B cell (primary cell): ENCODE measurements around the gene S100A12. TPM values are rescaled to one million over a fixed set of nuclear protein-coding genes. Genes with fewer than 3 reads are reported as not detected.

ENCODE experiments used
- ATAC-seq: fragments of 200-7000 bp; cut with Tn5 transposase; one replicate; pipeline ENCODE4 v1.10.0; 2021; ENCODE audit warnings: low read depth, mild to moderate bottlenecking, moderate number of reproducible peaks, moderate library complexity
- CTCF ChIA-PET: fragments of 350-600 bp; sonication (Branson Sonifier 250); formaldehyde crosslinking; loops from one replicate; lab custom pipeline; 2021; ENCODE audit warnings: antibody characterized with exemption, inconsistent platforms; lab: Charles Lee
- POLR2A ChIA-PET: fragments of 350-600 bp; sonication (Branson Sonifier 250); formaldehyde crosslinking; loops from one replicate; lab custom pipeline; 2021; ENCODE audit warnings: antibody characterized with exemption; lab: Charles Lee
- DNase-seq: peaks from one replicate; pipeline ENCODE4 v3.0.0; 2013
- H2AFZ ChIP-seq: 2 replicates; pipeline ENCODE4 v1.6.1; 2012; ENCODE audit warnings: mild to moderate bottlenecking, low read depth, low read length; ENCODE audit not compliant: insufficient read depth, poor library complexity, severe bottlenecking
- H3K27ac ChIP-seq, 2 donors: 1 replicate in 1 of 2; 2 replicates in 1 of 2; pipeline ENCODE4 v1.5.1; 2012 to 2013; ENCODE audit warnings: low read length in 2 of 2, mild to moderate bottlenecking in 2 of 2, moderate library complexity in 1 of 2
- H3K27me3 ChIP-seq, 4 experiments: fragments of 200-600 bp in 1 of 4; sonication (generic) in 1 of 4; replicated peaks in 1 of 4; 1 replicate in 2 of 4; 2 replicates in 2 of 4; pipeline versions ENCODE4 v1.6.1 to v1.7.0; 2013 to 2016; ENCODE audit warnings: low read length in 3 of 4, mild to moderate bottlenecking in 2 of 4, mixed read lengths in 1 of 4, moderate library complexity in 1 of 4; ENCODE audit not compliant: insufficient read depth in 4 of 4, control insufficient read depth in 3 of 4; ENCODE audit errors: control extremely low read depth in 1 of 4
- H3K36me3 ChIP-seq, 2 experiments: replicated peaks in 1 of 2; 1 replicate in 1 of 2; 2 replicates in 1 of 2; pipeline versions ENCODE4 v1.6.1 to v1.7.1; 2013; ENCODE audit warnings: low read length in 1 of 2; ENCODE audit not compliant: insufficient read depth in 2 of 2, control insufficient read depth in 1 of 2; ENCODE audit errors: control extremely low read depth in 1 of 2, extremely low read depth in 1 of 2
- H3K4me1 ChIP-seq, 2 donors: fragments of 200-600 bp in 1 of 2; sonication (generic) in 1 of 2; 1 replicate in 1 of 2; 2 replicates in 1 of 2; pipeline versions ENCODE4 v1.5.1 to v1.6.1; 2013 to 2017; ENCODE audit warnings: low read length in 2 of 2; ENCODE audit not compliant: control insufficient read depth in 2 of 2, insufficient read depth in 2 of 2
- H3K4me2 ChIP-seq: replicated peaks from 2 replicates; pipeline ENCODE3; 2012; ENCODE audit warnings: mild to moderate bottlenecking, low read depth, low read length; ENCODE audit not compliant: poor library complexity, severe bottlenecking
- H3K4me3 ChIP-seq, 5 experiments: fragments of 200-600 bp in 1 of 5; sonication (generic) in 1 of 5; 1 replicate in 3 of 5; 2 replicates in 2 of 5; pipeline versions ENCODE4 v1.5.1 to v1.7.0; 2011 to 2016; ENCODE audit warnings: low read length in 4 of 5, mild to moderate bottlenecking in 4 of 5, low read depth in 2 of 5, control low read depth in 1 of 5, moderate library complexity in 1 of 5; ENCODE audit not compliant: insufficient read depth in 1 of 5; ENCODE audit errors: control extremely low read depth in 1 of 5, extremely low read depth in 1 of 5
- H3K79me2 ChIP-seq: fragments of 200-600 bp; sonication (generic); one replicate; pipeline ENCODE4 v1.6.0; 2016; ENCODE audit warnings: low read length; ENCODE audit not compliant: control insufficient read depth, insufficient read depth
- H3K9ac ChIP-seq: fragments of 200-600 bp; sonication (generic); 2 replicates; pipeline ENCODE4 v1.6.1; 2017; ENCODE audit warnings: mild to moderate bottlenecking, low read length, moderate library complexity
- H3K9me3 ChIP-seq, 3 donors: one replicate each; pipeline versions ENCODE4 v1.6.1 to v1.7.1; 2013; ENCODE audit warnings: low read length in 2 of 3; ENCODE audit not compliant: control insufficient read depth in 2 of 3, insufficient read depth in 1 of 3; ENCODE audit errors: control extremely low read depth in 1 of 3
- H4K20me1 ChIP-seq: 2 replicates; pipeline ENCODE4 v1.6.0; 2012; ENCODE audit warnings: mild to moderate bottlenecking, low read length; ENCODE audit not compliant: insufficient read depth, control insufficient read depth, poor library complexity, severe bottlenecking
- H3K27ac Mint-ChIP-seq: one replicate; pipeline ENCODE4 v1.8.0; 2021; ENCODE audit warnings: mixed read lengths
- H3K27me3 Mint-ChIP-seq: one replicate; pipeline ENCODE4 v1.8.0; 2021; ENCODE audit warnings: mixed read lengths
- H3K4me1 Mint-ChIP-seq: one replicate; pipeline ENCODE4 v1.8.0; 2021; ENCODE audit warnings: mixed read lengths
- H3K4me3 Mint-ChIP-seq: one replicate; pipeline ENCODE4 v1.8.0; 2021; ENCODE audit warnings: mixed read lengths
- H3K9me3 Mint-ChIP-seq: one replicate; pipeline ENCODE4 v1.8.0; 2022; ENCODE audit warnings: mixed read lengths; ENCODE audit not compliant: insufficient read depth
- EZH2 ChIP-seq: IDR thresholded peaks from 2 replicates; pipeline ENCODE4 v1.6.1; 2012; ENCODE audit warnings: borderline replicate concordance, low read depth, mild to moderate bottlenecking, moderate library complexity, low read length; ENCODE audit not compliant: insufficient read depth, poor library complexity, severe bottlenecking
- WGBS: methylation state at CpG from one replicate; pipeline ENCODE4 v1.1.5; 2013; ENCODE audit warnings: missing lambda C conversion rate; ENCODE audit not compliant: insufficient coverage; 5-methylcytosine and 5-hydroxymethylcytosine counted together
- intact Hi-C: fragments of 100-400 bp; cut with micrococcal nuclease; formaldehyde crosslinking; loops from one replicate; pipeline ENCODE4 v1.10.0; 2022
- polyA plus RNA-seq: library from polyadenylated mRNA; depleted of rRNA; stranded (reverse); fragments of >200 nt; gene quantifications from 2 replicates; pipeline ENCODE4 v1.2.3, GENCODE V29; 2012
- total RNA-seq, 2 donors: library from RNA; stranded (reverse); fragments of 120-200 nt in 1 of 2; gene quantifications; 1 replicate in 1 of 2; 2 replicates in 1 of 2; pipeline versions ENCODE4 v1.2.3 to v1.2.4, GENCODE V29; 2013 to 2022
- TF ChIP-seq, protein P1 (sequence below): fragments of 200-600 bp; IDR thresholded peaks from one replicate; pipeline ENCODE4 v1.8.0; 2022; ENCODE audit warnings: antibody characterized with exemption, mild to moderate bottlenecking

S100A12 gene
- total and polyA plus RNA-seq, 2 donors (not counting 1 experiment from before 2014, with no cell fraction given), result 3.4 TPM; not detected in 1

- TF ChIP-seq EZH2, result no peak
- TF ChIP-seq, protein P1, sequence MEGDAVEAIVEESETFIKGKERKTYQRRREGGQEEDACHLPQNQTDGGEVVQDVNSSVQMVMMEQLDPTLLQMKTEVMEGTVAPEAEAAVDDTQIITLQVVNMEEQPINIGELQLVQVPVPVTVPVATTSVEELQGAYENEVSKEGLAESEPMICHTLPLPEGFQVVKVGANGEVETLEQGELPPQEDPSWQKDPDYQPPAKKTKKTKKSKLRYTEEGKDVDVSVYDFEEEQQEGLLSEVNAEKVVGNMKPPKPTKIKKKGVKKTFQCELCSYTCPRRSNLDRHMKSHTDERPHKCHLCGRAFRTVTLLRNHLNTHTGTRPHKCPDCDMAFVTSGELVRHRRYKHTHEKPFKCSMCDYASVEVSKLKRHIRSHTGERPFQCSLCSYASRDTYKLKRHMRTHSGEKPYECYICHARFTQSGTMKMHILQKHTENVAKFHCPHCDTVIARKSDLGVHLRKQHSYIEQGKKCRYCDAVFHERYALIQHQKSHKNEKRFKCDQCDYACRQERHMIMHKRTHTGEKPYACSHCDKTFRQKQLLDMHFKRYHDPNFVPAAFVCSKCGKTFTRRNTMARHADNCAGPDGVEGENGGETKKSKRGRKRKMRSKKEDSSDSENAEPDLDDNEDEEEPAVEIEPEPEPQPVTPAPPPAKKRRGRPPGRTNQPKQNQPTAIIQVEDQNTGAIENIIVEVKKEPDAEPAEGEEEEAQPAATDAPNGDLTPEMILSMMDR, result no peak
- ATAC-seq (no peak), DNase-seq (no peak)
- H3K4me3 ChIP-seq, result no peak overlapping the region
- Mint-ChIP-seq H3K4me1 (no peaks in the 10 kb centered on the region), H3K27me3 (peaks cover 43% of the 10 kb centered on the region), H3K9me3 (no peaks in the 10 kb centered on the region), H3K27ac (no peak overlapping the region), H3K4me3 (no peak overlapping the region)
- 86% methylated on average over 3 of the region's 6 CpGs for WGBS
- POLR2A ChIA-PET, result no interaction called here
- no peak overlapping the region for H3K4me2 ChIP-seq
- no peaks in the 10 kb centered on the region for H4K20me1 ChIP-seq
- H3K36me3 ChIP-seq, result no peaks in the 10 kb centered on the region
- H3K27ac ChIP-seq, result no peak overlapping the region
- H3K9me3 ChIP-seq, result no peaks in the 10 kb centered on the region
- CTCF ChIA-PET, result no interaction called here
- no peaks in the 10 kb centered on the region for H3K79me2 ChIP-seq
- no peaks in the 10 kb centered on the region for H3K4me1 ChIP-seq
- H3K9ac ChIP-seq, result no peak overlapping the region
- intact Hi-C loops, result no loop called here
- H3K27me3 ChIP-seq, result peaks cover 0 to under 1% (median 0%) of the 10 kb centered on the region in 4 experiments
- H2AFZ ChIP-seq, result no peak overlapping the region
Observed at GRCh38 chr1:153397924-153398651, 22.7 kb upstream of the S100A12 start.
